ENCODE measurements around the gene PROM1. TPM values are rescaled to one million over a fixed set of nuclear protein-coding genes. Genes with fewer than 3 reads are reported as not detected.

Gene PROM1
- total RNA-seq, 6 experiments from 2014 or later = 0.86 to 2.2 (median 1.3) TPM

- DNase-seq = no peak
- TF ChIP-seq, protein P1, sequence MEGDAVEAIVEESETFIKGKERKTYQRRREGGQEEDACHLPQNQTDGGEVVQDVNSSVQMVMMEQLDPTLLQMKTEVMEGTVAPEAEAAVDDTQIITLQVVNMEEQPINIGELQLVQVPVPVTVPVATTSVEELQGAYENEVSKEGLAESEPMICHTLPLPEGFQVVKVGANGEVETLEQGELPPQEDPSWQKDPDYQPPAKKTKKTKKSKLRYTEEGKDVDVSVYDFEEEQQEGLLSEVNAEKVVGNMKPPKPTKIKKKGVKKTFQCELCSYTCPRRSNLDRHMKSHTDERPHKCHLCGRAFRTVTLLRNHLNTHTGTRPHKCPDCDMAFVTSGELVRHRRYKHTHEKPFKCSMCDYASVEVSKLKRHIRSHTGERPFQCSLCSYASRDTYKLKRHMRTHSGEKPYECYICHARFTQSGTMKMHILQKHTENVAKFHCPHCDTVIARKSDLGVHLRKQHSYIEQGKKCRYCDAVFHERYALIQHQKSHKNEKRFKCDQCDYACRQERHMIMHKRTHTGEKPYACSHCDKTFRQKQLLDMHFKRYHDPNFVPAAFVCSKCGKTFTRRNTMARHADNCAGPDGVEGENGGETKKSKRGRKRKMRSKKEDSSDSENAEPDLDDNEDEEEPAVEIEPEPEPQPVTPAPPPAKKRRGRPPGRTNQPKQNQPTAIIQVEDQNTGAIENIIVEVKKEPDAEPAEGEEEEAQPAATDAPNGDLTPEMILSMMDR (IDR thresholded peaks at IDR 0.05) = no peak
- TF ChIP-seq POLR2A (IDR thresholded peaks at IDR 0.05) = no peak
- no peaks in the 10 kb centered on the region for H3K36me3 ChIP-seq
- H3K27me3 ChIP-seq = no peaks in the 10 kb centered on the region
- ATAC-seq = no peak
- no peak overlapping the region for H3K4me3 ChIP-seq
- H3K27ac ChIP-seq = no peak overlapping the region
- no peaks in the 10 kb centered on the region for H3K4me1 ChIP-seq
- no peaks in the 10 kb centered on the region for H3K9me3 ChIP-seq
- 54% methylated on average over 3 of the region's 3 CpGs for WGBS (ENCODE audit: insufficient coverage, low coverage, low lambda C conversion rate, missing lambda C conversion rate)
- intact Hi-C loops (cut with DNase I) = no loop called here
Measured at GRCh38 chr4:15929540-15929939, 154.3 kb downstream of the PROM1 start.

DNA sequence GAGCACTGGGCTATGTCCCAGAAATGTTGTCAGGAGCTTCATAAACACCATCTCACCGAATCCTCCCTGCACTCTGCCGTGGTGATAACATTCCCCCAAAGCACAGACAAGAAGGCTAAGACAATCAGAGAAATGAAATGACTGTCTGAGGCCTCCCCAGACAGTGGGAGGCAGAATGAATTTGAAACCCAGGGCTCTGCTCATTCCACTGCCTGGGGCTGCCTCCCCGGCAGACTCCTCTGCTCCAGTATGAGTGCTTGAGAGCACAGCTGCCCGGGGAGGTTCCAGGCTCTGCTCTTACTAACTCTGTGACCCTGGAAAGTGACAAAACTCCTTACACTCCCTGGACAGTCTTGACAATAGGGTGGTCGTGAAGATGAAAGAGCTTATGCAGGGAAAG is 154.9 kb downstream of the PROM1 start:
- WGBS (ENCODE audit: insufficient coverage, low coverage, low lambda C conversion rate, missing lambda C conversion rate) = 44% methylated on average over 4 of the region's 5 CpGs
- Histone ChIP-seq H3K36me3 (no peaks in the 10 kb centered on the region), H3K27me3 (no peaks in the 10 kb centered on the region), H3K27ac (no peak overlapping the region), H3K4me1 (no peaks in the 10 kb centered on the region), H3K9me3 (no peaks in the 10 kb centered on the region), H3K4me3 (no peak overlapping the region)
- DNase-seq = no peak
- TF ChIP-seq, protein P1 (IDR thresholded peaks at IDR 0.05) = no peak
- no peak for TF ChIP-seq POLR2A (IDR thresholded peaks at IDR 0.05)
- no peak for ATAC-seq
- intact Hi-C loops (cut with DNase I) = no loop called here

DNA sequence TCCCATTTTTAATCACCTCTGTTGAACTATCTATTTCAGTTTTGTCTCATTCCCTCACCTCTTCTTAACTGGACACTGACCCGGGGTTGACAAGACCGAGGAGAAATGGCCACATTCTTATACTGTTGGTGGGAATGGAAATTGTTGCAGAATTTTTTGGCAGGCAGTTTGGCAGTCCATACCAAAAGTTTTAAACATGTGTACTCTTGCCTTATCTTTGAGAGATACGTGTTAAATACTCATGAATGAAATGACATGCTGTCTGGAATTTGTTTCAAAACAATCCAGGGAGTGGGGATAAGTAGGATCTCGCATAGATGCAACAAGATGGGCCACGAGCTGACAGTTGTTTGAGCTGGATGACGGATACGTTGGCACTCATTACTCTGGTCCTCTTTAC is 157.3 kb downstream of the PROM1 start:
- ATAC-seq (no peak), DNase-seq (no peak)
- H3K36me3 ChIP-seq = no peaks in the 10 kb centered on the region
- H3K27me3 ChIP-seq = no peaks in the 10 kb centered on the region
- no peak overlapping the region for H3K27ac ChIP-seq
- no peaks in the 10 kb centered on the region for H3K9me3 ChIP-seq
- no peak overlapping the region for H3K4me3 ChIP-seq
- H3K4me1 ChIP-seq = no peaks in the 10 kb centered on the region
- intact Hi-C loops (cut with DNase I) = no loop called here
- no peak for TF ChIP-seq POLR2A (IDR thresholded peaks at IDR 0.05)
- TF ChIP-seq, protein P1 (IDR thresholded peaks at IDR 0.05) = no peak
- 63% methylated on average over 7 of the region's 7 CpGs for WGBS (ENCODE audit: insufficient coverage, low coverage, low lambda C conversion rate, missing lambda C conversion rate)

DNA sequence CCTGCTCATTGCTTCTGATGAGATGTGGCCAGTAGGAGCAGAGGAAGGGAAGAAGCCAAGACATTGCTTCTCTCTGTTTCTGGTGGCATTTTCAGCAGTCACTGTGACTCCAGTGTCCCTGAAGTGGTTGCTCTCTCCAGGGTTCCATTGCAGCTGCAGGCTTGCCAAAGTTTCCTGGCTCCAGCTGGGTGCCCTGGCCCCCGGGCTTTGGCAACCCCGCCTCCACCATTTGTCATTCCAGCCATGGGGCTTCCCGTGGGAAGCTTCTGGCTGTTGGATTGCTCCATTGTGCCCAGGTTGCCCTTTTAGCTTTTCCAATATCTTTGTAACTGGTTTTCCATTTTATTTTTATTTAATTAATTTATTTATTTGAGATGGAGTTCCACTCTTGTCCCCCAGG is 158.0 kb downstream of the PROM1 start:
- Histone ChIP-seq H3K4me3 (no peak overlapping the region), H3K36me3 (no peaks in the 10 kb centered on the region), H3K9me3 (no peaks in the 10 kb centered on the region), H3K4me1 (no peaks in the 10 kb centered on the region), H3K27ac (no peak overlapping the region), H3K27me3 (no peaks in the 10 kb centered on the region)
- intact Hi-C loops (cut with DNase I) = no loop called here
- DNase-seq (no peak), ATAC-seq (no peak)
- WGBS (ENCODE audit: insufficient coverage, low coverage, low lambda C conversion rate, missing lambda C conversion rate) = 62% methylated on average over 2 of the region's 3 CpGs
- TF ChIP-seq, protein P1 (IDR thresholded peaks at IDR 0.05) = no peak
- no peak for TF ChIP-seq POLR2A (IDR thresholded peaks at IDR 0.05)

GRCh38 chr4:15921592-15921932 is 162.3 kb downstream of the PROM1 start:
- WGBS (ENCODE audit: insufficient coverage, low coverage, low lambda C conversion rate, missing lambda C conversion rate) = 86% methylated on average over 1 of the region's 1 CpG
- Histone ChIP-seq H3K9me3 (no peaks in the 10 kb centered on the region), H3K36me3 (no peaks in the 10 kb centered on the region), H3K4me3 (no peak overlapping the region), H3K27me3 (no peaks in the 10 kb centered on the region), H3K4me1 (no peaks in the 10 kb centered on the region), H3K27ac (no peak overlapping the region)
- intact Hi-C loops (cut with DNase I) = no loop called here
- ATAC-seq (no peak), DNase-seq (no peak)
- TF ChIP-seq POLR2A (IDR thresholded peaks at IDR 0.05) = no peak
